HepG2 (cell line): ENCODE results near the gene LSM10. TPM values are rescaled to one million over a fixed set of nuclear protein-coding genes. Genes with fewer than 3 reads are reported as not detected.

Experiments used
- ATAC-seq: fragments of 200-7000 bp; cut with Tn5 transposase; 3 replicates; pipeline ENCODE4 v1.9.1; 2020; ENCODE audit warnings: mild to moderate bottlenecking, moderate library complexity
- BruUV-seq: library from RNA; stranded (reverse); fragments of 400-500 nt; replicated peaks from 2 replicates; lab custom pipeline; 2021; lab: Mats Ljungman, UMichigan
- CTCF ChIA-PET: fragments of 300-600 bp; formaldehyde crosslinking; extraction: SDS; loops from one replicate; lab custom pipeline; 2021; ENCODE audit warnings: low total read pairs, inconsistent platforms, low intra/inter-chr PET ratio; lab: Yijun Ruan, JAX
- POLR2A ChIA-PET: fragments of 350-600 bp; sonication (Branson Sonifier 250); formaldehyde crosslinking; loops from one replicate; lab custom pipeline; 2020; ENCODE audit warnings: antibody characterized with exemption, inconsistent platforms; lab: Yijun Ruan, JAX
- DNase-seq: peaks from one replicate; pipeline ENCODE4 v3.0.0-alpha.2; 2015; ENCODE audit warnings: low spot score
- FAIRE-seq: peaks from 3 replicates; lab custom pipeline; 2011; peaks lifted over from hg19 to GRCh38; lab: Jason Lieb, UNC
- H2AFZ ChIP-seq: one replicate; pipeline ENCODE4 v1.6.1; 2011; ENCODE audit warnings: low read length, inconsistent platforms
- H3K27ac ChIP-seq: fragments of 300-600 bp; 3 replicates; pipeline ENCODE4 v1.8.0; 2011; ENCODE audit warnings: mixed run types, mild to moderate bottlenecking, mixed read lengths, low read length, inconsistent platforms; ENCODE audit not compliant: insufficient read depth; ENCODE audit errors: extremely low read length
- H3K27me3 ChIP-seq, 2 experiments: fragments of 200-600 bp in 1 of 2; 2 replicates in 1 of 2; 3 replicates in 1 of 2; pipeline versions ENCODE4 v1.6.0 to v1.8.0; 2011; ENCODE audit warnings: low read length in 2 of 2, mild to moderate bottlenecking in 2 of 2, moderate library complexity in 2 of 2, inconsistent platforms in 1 of 2; ENCODE audit not compliant: insufficient read depth in 2 of 2, control insufficient read depth in 1 of 2
- H3K36me3 ChIP-seq, 2 experiments: fragments of 200-600 bp in 1 of 2; replicated peaks in 1 of 2; 2 replicates in 1 of 2; 3 replicates in 1 of 2; pipeline versions ENCODE4 v1.5.1 to v1.8.0; 2011; ENCODE audit warnings: low read length in 2 of 2, inconsistent platforms in 1 of 2; ENCODE audit not compliant: insufficient read depth in 2 of 2, control insufficient read depth in 1 of 2
- H3K4me1 ChIP-seq: 2 replicates; pipeline ENCODE4 v1.5.1; 2012; ENCODE audit warnings: low read length, inconsistent platforms; ENCODE audit not compliant: insufficient read depth
- H3K4me2 ChIP-seq: 2 replicates; pipeline ENCODE4 v1.6.0; 2011; ENCODE audit warnings: low read depth, low read length, inconsistent platforms
- H3K4me3 ChIP-seq, 3 experiments: fragments of 200-600 bp in 1 of 3; sonication (generic), shearing (Covaris generic) in 1 of 3; replicated peaks in 1 of 3; 2 replicates each; pipeline ENCODE4 v1.5.1; 2011 to 2016; ENCODE audit warnings: low read length in 3 of 3, inconsistent platforms in 2 of 3, low read depth in 2 of 3, mild to moderate bottlenecking in 2 of 3, control low read depth in 1 of 3, mixed read lengths in 1 of 3; ENCODE audit not compliant: insufficient read depth in 1 of 3
- H3K79me2 ChIP-seq: one replicate; pipeline ENCODE4 v1.6.1; 2011; ENCODE audit warnings: low read length, inconsistent platforms; ENCODE audit not compliant: insufficient read depth
- H3K9ac ChIP-seq: 2 replicates; pipeline ENCODE4 v1.6.0; 2011; ENCODE audit warnings: mild to moderate bottlenecking, low read depth, low read length, inconsistent platforms; ENCODE audit not compliant: insufficient read depth
- H3K9me3 ChIP-seq: 2 replicates; pipeline ENCODE4 v1.5.1; 2012; ENCODE audit warnings: mild to moderate bottlenecking, low read length
- H4K20me1 ChIP-seq: 2 replicates; pipeline ENCODE4 v1.6.0; 2011; ENCODE audit warnings: inconsistent platforms, mild to moderate bottlenecking, low read length, moderate library complexity; ENCODE audit not compliant: insufficient read depth
- CENPT ChIP-seq: sonication (generic); formaldehyde crosslinking; IDR thresholded peaks from 2 replicates; pipeline ENCODE4 v1.8.0; 2022; ENCODE audit warnings: low read depth, mild to moderate bottlenecking, moderate library complexity, missing genetic modification reagents
- MBD4 ChIP-seq: IDR thresholded peaks from 2 replicates; pipeline ENCODE4 v1.6.1; 2012; ENCODE audit warnings: low read length, inconsistent platforms, borderline replicate concordance
- MIER2 ChIP-seq: IDR thresholded peaks from 2 replicates; pipeline ENCODE4 v1.6.1; 2016; ENCODE audit warnings: missing biosample characterization, missing genetic modification reagents
- TSC22D2 ChIP-seq: sonication (generic); formaldehyde crosslinking; IDR thresholded peaks from 2 replicates; pipeline ENCODE4 v1.5.1; 2020; ENCODE audit warnings: missing genetic modification reagents, mild to moderate bottlenecking, borderline replicate concordance
- ZNF644 ChIP-seq: IDR thresholded peaks from 2 replicates; pipeline ENCODE4 v1.6.1; 2016; ENCODE audit warnings: low read depth
- ZNF841 ChIP-seq: sonication (generic); formaldehyde crosslinking; IDR thresholded peaks from 2 replicates; pipeline ENCODE4 v1.8.1; 2023; ENCODE audit warnings: missing genetic modification reagents, borderline replicate concordance
- WGBS: methylation state at CpG from one replicate; pipeline ENCODE4 v1.1.6; 2017; ENCODE audit warnings: low lambda C conversion rate; 5-methylcytosine and 5-hydroxymethylcytosine counted together
- in situ Hi-C: cut with HindIII; loops from 2 replicates; pipeline ENCODE4 v1.10.0; 2017; ENCODE audit warnings: low pct_unique_long_range_greater_than_20kb; ENCODE audit not compliant: extremely low pct_ligation_motif_present
- intact Hi-C: fragments of 100-400 bp; cut with micrococcal nuclease; formaldehyde crosslinking; loops from one replicate; pipeline ENCODE4 v1.10.0; 2022; ENCODE audit not compliant: unreplicated experiment
- polyA plus RNA-seq, 8 experiments: library from polyadenylated mRNA; depleted of rRNA in 3 of 8; stranded (reverse) in 7 of 8; unstranded in 1 of 8; fragments of >200 nt; fragmentation: Illumina TruSeq in 4 of 8; extraction: Trizol in 4 of 8; gene quantifications; 2 replicates each; pipeline versions ENCODE4 v1.2.1 to v1.2.3, GENCODE V29; 2011 to 2016; ENCODE audit warnings: low read depth in 4 of 8, missing spikeins in 1 of 8, mixed read lengths in 1 of 8; ENCODE audit not compliant: insufficient read depth in 1 of 8
- total RNA-seq, 5 experiments: library from RNA; depleted of rRNA; stranded (reverse); fragments of >200 nt; fragmentation: Illumina TruSeq; extraction: Trizol; gene quantifications; 2 replicates each; pipeline ENCODE4 v1.2.3, GENCODE V29; 2016; ENCODE audit warnings: low read depth in 1 of 5
- TF ChIP-seq, protein P1 (sequence below): sonication (generic); formaldehyde crosslinking; IDR thresholded peaks from 2 replicates; pipeline ENCODE4 v1.4.0; 2020; ENCODE audit warnings: mild to moderate bottlenecking, missing genetic modification reagents, borderline replicate concordance
- TF ChIP-seq, protein P2 (sequence below): IDR thresholded peaks from 2 replicates; pipeline ENCODE4 v1.6.1; 2016; ENCODE audit warnings: missing compliant biosample characterization, missing genetic modification reagents, borderline replicate concordance
- TF ChIP-seq, protein P3 (sequence below): sonication (generic); formaldehyde crosslinking; IDR thresholded peaks from 2 replicates; pipeline ENCODE4 v1.8.0; 2022; ENCODE audit warnings: low read depth, missing genetic modification reagents
- TF ChIP-seq, protein P4 (sequence below): sonication (generic); formaldehyde crosslinking; IDR thresholded peaks from 2 replicates; pipeline ENCODE4 v1.5.1; 2020; ENCODE audit warnings: mild to moderate bottlenecking, moderate library complexity, missing genetic modification reagents

Gene LSM10
- total and polyA plus RNA-seq, 2 of the 13 experiments (the other 11 are each of a cell fraction or from before 2014, with no cell fraction given): 14.0 to 52.0 TPM

DNA sequence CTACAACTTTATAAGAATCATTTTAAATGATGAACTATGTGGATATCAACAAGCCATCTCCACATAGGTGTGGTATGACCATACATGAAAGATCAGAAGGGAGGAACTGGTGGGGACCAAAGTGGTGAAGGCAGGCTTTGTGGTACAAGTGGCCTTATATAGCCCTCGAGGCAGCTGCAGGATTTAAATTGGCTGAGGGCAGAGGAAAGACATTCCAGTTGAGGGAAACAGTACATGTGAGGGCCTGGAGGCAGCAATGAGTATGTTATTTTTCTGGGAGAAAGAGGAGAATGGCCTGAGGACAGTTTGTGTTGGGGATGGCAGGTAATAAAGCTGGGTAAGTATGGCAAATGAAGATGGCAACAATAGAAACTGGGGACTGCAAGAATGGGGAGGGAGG, 35.4 kb upstream of the LSM10 start:
- POLR2A ChIA-PET: no interaction called here
- WGBS: 30% methylated on average over 1 of the region's 1 CpG
- no peak for ATAC-seq

More for the DNA sequence above, 35.4 kb upstream of the LSM10 start:
- CTCF ChIA-PET: no interaction called here
- no peak overlapping the region for H3K4me3 ChIP-seq
- TF ChIP-seq CENPT (CRISPR knock-in tag): no peak
- no peak for TF ChIP-seq MIER2 (CRISPR knock-in tag)
- TF ChIP-seq MBD4: no peak
- TF ChIP-seq, protein P1, sequence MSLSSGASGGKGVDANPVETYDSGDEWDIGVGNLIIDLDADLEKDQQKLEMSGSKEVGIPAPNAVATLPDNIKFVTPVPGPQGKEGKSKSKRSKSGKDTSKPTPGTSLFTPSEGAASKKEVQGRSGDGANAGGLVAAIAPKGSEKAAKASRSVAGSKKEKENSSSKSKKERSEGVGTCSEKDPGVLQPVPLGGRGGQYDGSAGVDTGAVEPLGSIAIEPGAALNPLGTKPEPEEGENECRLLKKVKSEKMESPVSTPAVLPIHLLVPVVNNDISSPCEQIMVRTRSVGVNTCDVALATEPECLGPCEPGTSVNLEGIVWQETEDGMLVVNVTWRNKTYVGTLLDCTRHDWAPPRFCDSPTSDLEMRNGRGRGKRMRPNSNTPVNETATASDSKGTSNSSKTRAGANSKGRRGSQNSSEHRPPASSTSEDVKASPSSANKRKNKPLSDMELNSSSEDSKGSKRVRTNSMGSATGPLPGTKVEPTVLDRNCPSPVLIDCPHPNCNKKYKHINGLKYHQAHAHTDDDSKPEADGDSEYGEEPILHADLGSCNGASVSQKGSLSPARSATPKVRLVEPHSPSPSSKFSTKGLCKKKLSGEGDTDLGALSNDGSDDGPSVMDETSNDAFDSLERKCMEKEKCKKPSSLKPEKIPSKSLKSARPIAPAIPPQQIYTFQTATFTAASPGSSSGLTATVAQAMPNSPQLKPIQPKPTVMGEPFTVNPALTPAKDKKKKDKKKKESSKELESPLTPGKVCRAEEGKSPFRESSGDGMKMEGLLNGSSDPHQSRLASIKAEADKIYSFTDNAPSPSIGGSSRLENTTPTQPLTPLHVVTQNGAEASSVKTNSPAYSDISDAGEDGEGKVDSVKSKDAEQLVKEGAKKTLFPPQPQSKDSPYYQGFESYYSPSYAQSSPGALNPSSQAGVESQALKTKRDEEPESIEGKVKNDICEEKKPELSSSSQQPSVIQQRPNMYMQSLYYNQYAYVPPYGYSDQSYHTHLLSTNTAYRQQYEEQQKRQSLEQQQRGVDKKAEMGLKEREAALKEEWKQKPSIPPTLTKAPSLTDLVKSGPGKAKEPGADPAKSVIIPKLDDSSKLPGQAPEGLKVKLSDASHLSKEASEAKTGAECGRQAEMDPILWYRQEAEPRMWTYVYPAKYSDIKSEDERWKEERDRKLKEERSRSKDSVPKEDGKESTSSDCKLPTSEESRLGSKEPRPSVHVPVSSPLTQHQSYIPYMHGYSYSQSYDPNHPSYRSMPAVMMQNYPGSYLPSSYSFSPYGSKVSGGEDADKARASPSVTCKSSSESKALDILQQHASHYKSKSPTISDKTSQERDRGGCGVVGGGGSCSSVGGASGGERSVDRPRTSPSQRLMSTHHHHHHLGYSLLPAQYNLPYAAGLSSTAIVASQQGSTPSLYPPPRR (CRISPR knock-in tag): no peak
- no peak for TF ChIP-seq ZNF644
- no peak for TF ChIP-seq ZNF841 (CRISPR knock-in tag)
- TF ChIP-seq TSC22D2 (CRISPR knock-in tag): no peak
- TF ChIP-seq, protein P2, sequence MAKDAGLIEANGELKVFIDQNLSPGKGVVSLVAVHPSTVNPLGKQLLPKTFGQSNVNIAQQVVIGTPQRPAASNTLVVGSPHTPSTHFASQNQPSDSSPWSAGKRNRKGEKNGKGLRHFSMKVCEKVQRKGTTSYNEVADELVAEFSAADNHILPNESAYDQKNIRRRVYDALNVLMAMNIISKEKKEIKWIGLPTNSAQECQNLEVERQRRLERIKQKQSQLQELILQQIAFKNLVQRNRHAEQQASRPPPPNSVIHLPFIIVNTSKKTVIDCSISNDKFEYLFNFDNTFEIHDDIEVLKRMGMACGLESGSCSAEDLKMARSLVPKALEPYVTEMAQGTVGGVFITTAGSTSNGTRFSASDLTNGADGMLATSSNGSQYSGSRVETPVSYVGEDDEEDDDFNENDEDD (CRISPR knock-in tag): no peak
- TF ChIP-seq, protein P3, sequence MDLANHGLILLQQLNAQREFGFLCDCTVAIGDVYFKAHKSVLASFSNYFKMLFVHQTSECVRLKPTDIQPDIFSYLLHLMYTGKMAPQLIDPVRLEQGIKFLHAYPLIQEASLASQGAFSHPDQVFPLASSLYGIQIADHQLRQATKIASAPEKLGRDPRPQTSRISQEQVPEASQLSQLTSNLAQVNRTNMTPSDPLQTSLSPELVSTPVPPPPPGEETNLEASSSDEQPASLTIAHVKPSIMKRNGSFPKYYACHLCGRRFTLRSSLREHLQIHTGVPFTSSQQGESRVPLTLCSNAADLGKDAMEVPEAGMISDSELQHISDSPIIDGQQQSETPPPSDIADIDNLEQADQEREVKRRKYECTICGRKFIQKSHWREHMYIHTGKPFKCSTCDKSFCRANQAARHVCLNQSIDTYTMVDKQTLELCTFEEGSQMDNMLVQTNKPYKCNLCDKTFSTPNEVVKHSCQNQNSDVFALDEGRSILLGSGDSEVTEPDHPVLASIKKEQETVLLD (CRISPR knock-in tag): no peak
- TF ChIP-seq, protein P4, sequence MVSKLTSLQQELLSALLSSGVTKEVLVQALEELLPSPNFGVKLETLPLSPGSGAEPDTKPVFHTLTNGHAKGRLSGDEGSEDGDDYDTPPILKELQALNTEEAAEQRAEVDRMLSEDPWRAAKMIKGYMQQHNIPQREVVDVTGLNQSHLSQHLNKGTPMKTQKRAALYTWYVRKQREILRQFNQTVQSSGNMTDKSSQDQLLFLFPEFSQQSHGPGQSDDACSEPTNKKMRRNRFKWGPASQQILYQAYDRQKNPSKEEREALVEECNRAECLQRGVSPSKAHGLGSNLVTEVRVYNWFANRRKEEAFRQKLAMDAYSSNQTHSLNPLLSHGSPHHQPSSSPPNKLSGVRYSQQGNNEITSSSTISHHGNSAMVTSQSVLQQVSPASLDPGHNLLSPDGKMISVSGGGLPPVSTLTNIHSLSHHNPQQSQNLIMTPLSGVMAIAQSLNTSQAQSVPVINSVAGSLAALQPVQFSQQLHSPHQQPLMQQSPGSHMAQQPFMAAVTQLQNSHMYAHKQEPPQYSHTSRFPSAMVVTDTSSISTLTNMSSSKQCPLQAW (CRISPR knock-in tag): no peak
- TF ChIP-seq, all 625 proteins: peak for 0
- no TSS peak for BruUV-seq
- no peak overlapping the region for H3K9ac ChIP-seq
- H3K9me3 ChIP-seq: no peaks in the 10 kb centered on the region
- no peaks in the 10 kb centered on the region for H3K4me1 ChIP-seq
- H3K27ac ChIP-seq: no peak overlapping the region
- H2AFZ ChIP-seq: no peak overlapping the region
- H3K36me3 ChIP-seq: 0 out of 5 replicates have a peak, but pooled peaks cover 0 to 1% of the 10 kb centered on the region in 2 experiments
- H3K4me2 ChIP-seq: no peak overlapping the region
- DNase-seq: no peak
- no peak for FAIRE-seq
- H3K79me2 ChIP-seq: no peaks in the 10 kb centered on the region
- intact Hi-C loops: no loop called here
- no peaks in the 10 kb centered on the region for H4K20me1 ChIP-seq
- H3K27me3 ChIP-seq: no peaks in the 10 kb centered on the region
- in situ Hi-C loops: no loop called here
